HepG2 (cell line): ENCODE measurements around the gene CCDC93. TPM values are rescaled to one million over a fixed set of nuclear protein-coding genes. Genes with fewer than 3 reads are reported as not detected.

Experiments
- ATAC-seq: fragments of 200-7000 bp; cut with Tn5 transposase; 3 replicates; pipeline ENCODE4 v1.9.1; 2020; ENCODE audit warnings: mild to moderate bottlenecking, moderate library complexity
- BruUV-seq: library from RNA; stranded (reverse); fragments of 400-500 nt; replicated peaks from 2 replicates; lab custom pipeline; 2021; lab: Mats Ljungman, UMichigan
- CTCF ChIA-PET: fragments of 300-600 bp; formaldehyde crosslinking; extraction: SDS; loops from one replicate; lab custom pipeline; 2021; ENCODE audit warnings: low total read pairs, inconsistent platforms, low intra/inter-chr PET ratio; lab: Yijun Ruan, JAX
- POLR2A ChIA-PET: fragments of 350-600 bp; sonication (Branson Sonifier 250); formaldehyde crosslinking; loops from one replicate; lab custom pipeline; 2020; ENCODE audit warnings: antibody characterized with exemption, inconsistent platforms; lab: Yijun Ruan, JAX
- DNase-seq: peaks from one replicate; pipeline ENCODE4 v3.0.0-alpha.2; 2015; ENCODE audit warnings: low spot score
- FAIRE-seq: peaks from 3 replicates; lab custom pipeline; 2011; peaks lifted over from hg19 to GRCh38; lab: Jason Lieb, UNC
- H2AFZ ChIP-seq: one replicate; pipeline ENCODE4 v1.6.1; 2011; ENCODE audit warnings: low read length, inconsistent platforms
- H3K27ac ChIP-seq: fragments of 300-600 bp; 3 replicates; pipeline ENCODE4 v1.8.0; 2011; ENCODE audit warnings: mixed run types, mild to moderate bottlenecking, mixed read lengths, low read length, inconsistent platforms; ENCODE audit not compliant: insufficient read depth; ENCODE audit errors: extremely low read length
- H3K27me3 ChIP-seq, 2 experiments: fragments of 200-600 bp in 1 of 2; 2 replicates in 1 of 2; 3 replicates in 1 of 2; pipeline versions ENCODE4 v1.6.0 to v1.8.0; 2011; ENCODE audit warnings: low read length in 2 of 2, mild to moderate bottlenecking in 2 of 2, moderate library complexity in 2 of 2, inconsistent platforms in 1 of 2; ENCODE audit not compliant: insufficient read depth in 2 of 2, control insufficient read depth in 1 of 2
- H3K36me3 ChIP-seq, 2 experiments: fragments of 200-600 bp in 1 of 2; replicated peaks in 1 of 2; 2 replicates in 1 of 2; 3 replicates in 1 of 2; pipeline versions ENCODE4 v1.5.1 to v1.8.0; 2011; ENCODE audit warnings: low read length in 2 of 2, inconsistent platforms in 1 of 2; ENCODE audit not compliant: insufficient read depth in 2 of 2, control insufficient read depth in 1 of 2
- H3K4me1 ChIP-seq: 2 replicates; pipeline ENCODE4 v1.5.1; 2012; ENCODE audit warnings: low read length, inconsistent platforms; ENCODE audit not compliant: insufficient read depth
- H3K4me2 ChIP-seq: 2 replicates; pipeline ENCODE4 v1.6.0; 2011; ENCODE audit warnings: low read depth, low read length, inconsistent platforms
- H3K4me3 ChIP-seq, 3 experiments: fragments of 200-600 bp in 1 of 3; sonication (generic), shearing (Covaris generic) in 1 of 3; replicated peaks in 1 of 3; 2 replicates each; pipeline ENCODE4 v1.5.1; 2011 to 2016; ENCODE audit warnings: low read length in 3 of 3, inconsistent platforms in 2 of 3, low read depth in 2 of 3, mild to moderate bottlenecking in 2 of 3, control low read depth in 1 of 3, mixed read lengths in 1 of 3; ENCODE audit not compliant: insufficient read depth in 1 of 3
- H3K79me2 ChIP-seq: one replicate; pipeline ENCODE4 v1.6.1; 2011; ENCODE audit warnings: low read length, inconsistent platforms; ENCODE audit not compliant: insufficient read depth
- H3K9ac ChIP-seq: 2 replicates; pipeline ENCODE4 v1.6.0; 2011; ENCODE audit warnings: mild to moderate bottlenecking, low read depth, low read length, inconsistent platforms; ENCODE audit not compliant: insufficient read depth
- H3K9me3 ChIP-seq: 2 replicates; pipeline ENCODE4 v1.5.1; 2012; ENCODE audit warnings: mild to moderate bottlenecking, low read length
- H4K20me1 ChIP-seq: 2 replicates; pipeline ENCODE4 v1.6.0; 2011; ENCODE audit warnings: inconsistent platforms, mild to moderate bottlenecking, low read length, moderate library complexity; ENCODE audit not compliant: insufficient read depth
- HIC2 ChIP-seq: sonication (generic); formaldehyde crosslinking; IDR thresholded peaks from 2 replicates; pipeline ENCODE4 v1.9.0; 2022; ENCODE audit warnings: low read depth, missing genetic modification reagents
- JUNB ChIP-seq: sonication (generic); formaldehyde crosslinking; IDR thresholded peaks from 2 replicates; pipeline ENCODE4 v1.8.0; 2022; ENCODE audit warnings: missing genetic modification reagents, mild to moderate bottlenecking, borderline replicate concordance
- MAZ ChIP-seq, 2 experiments: sonication (generic) in 1 of 2; formaldehyde crosslinking in 1 of 2; IDR thresholded peaks; 2 replicates each; pipeline versions ENCODE4 v1.5.0 to v1.6.1; 2012 to 2020; ENCODE audit warnings: low read depth in 2 of 2, mild to moderate bottlenecking in 2 of 2, borderline replicate concordance in 1 of 2, improper control_type of control experiment in 1 of 2, low read length in 1 of 2, missing genetic modification reagents in 1 of 2, moderate library complexity in 1 of 2
- MLXIP ChIP-seq: sonication (generic); formaldehyde crosslinking; IDR thresholded peaks from 2 replicates; pipeline ENCODE4 v1.9.0; 2021; ENCODE audit warnings: missing genetic modification reagents, borderline replicate concordance
- ZBTB7A ChIP-seq: sonication (generic); formaldehyde crosslinking; IDR thresholded peaks from 2 replicates; pipeline ENCODE4 v1.8.0; 2022; ENCODE audit warnings: mild to moderate bottlenecking, missing genetic modification reagents
- ZNF326 ChIP-seq: sonication (generic); formaldehyde crosslinking; IDR thresholded peaks from 2 replicates; pipeline ENCODE4 v1.4.0; 2020; ENCODE audit warnings: missing genetic modification reagents, borderline replicate concordance
- ZNF362 ChIP-seq: sonication (generic); formaldehyde crosslinking; IDR thresholded peaks from 2 replicates; pipeline ENCODE4 v1.4.0; 2020; ENCODE audit warnings: missing genetic modification reagents, mild to moderate bottlenecking, borderline replicate concordance
- ZNF577 ChIP-seq: sonication (generic); formaldehyde crosslinking; IDR thresholded peaks from 2 replicates; pipeline ENCODE4 v1.4.0; 2020; ENCODE audit warnings: mild to moderate bottlenecking, low read depth, missing genetic modification reagents, borderline replicate concordance
- ZSCAN5A ChIP-seq: sonication (generic); formaldehyde crosslinking; IDR thresholded peaks from 2 replicates; pipeline ENCODE4 v1.8.0; 2022; ENCODE audit warnings: mild to moderate bottlenecking, missing genetic modification reagents, borderline replicate concordance
- WGBS: methylation state at CpG from one replicate; pipeline ENCODE4 v1.1.6; 2017; ENCODE audit warnings: low lambda C conversion rate; 5-methylcytosine and 5-hydroxymethylcytosine counted together
- in situ Hi-C: cut with HindIII; loops from 2 replicates; pipeline ENCODE4 v1.10.0; 2017; ENCODE audit warnings: low pct_unique_long_range_greater_than_20kb; ENCODE audit not compliant: extremely low pct_ligation_motif_present
- intact Hi-C: fragments of 100-400 bp; cut with micrococcal nuclease; formaldehyde crosslinking; loops from one replicate; pipeline ENCODE4 v1.10.0; 2022; ENCODE audit not compliant: unreplicated experiment
- polyA plus RNA-seq, 8 experiments: library from polyadenylated mRNA; depleted of rRNA in 3 of 8; stranded (reverse) in 7 of 8; unstranded in 1 of 8; fragments of >200 nt; fragmentation: Illumina TruSeq in 4 of 8; extraction: Trizol in 4 of 8; gene quantifications; 2 replicates each; pipeline versions ENCODE4 v1.2.1 to v1.2.3, GENCODE V29; 2011 to 2016; ENCODE audit warnings: low read depth in 4 of 8, missing spikeins in 1 of 8, mixed read lengths in 1 of 8; ENCODE audit not compliant: insufficient read depth in 1 of 8
- total RNA-seq, 5 experiments: library from RNA; depleted of rRNA; stranded (reverse); fragments of >200 nt; fragmentation: Illumina TruSeq; extraction: Trizol; gene quantifications; 2 replicates each; pipeline ENCODE4 v1.2.3, GENCODE V29; 2016; ENCODE audit warnings: low read depth in 1 of 5

Gene CCDC93
- total and polyA plus RNA-seq, 2 of the 13 experiments (the other 11 are each of a cell fraction or from before 2014, with no cell fraction given) = 37.2 to 53.2 TPM

- TF ChIP-seq ZNF362 (CRISPR knock-in tag) = no peak
These were observed 69.1 kb downstream of the CCDC93 start (continued) for GRCh38 chr2:117944816-117945215.

- no TSS peak for BruUV-seq
- intact Hi-C loops = no loop called here
- Histone ChIP-seq H3K27ac (no peak overlapping the region), H3K36me3 (peaks cover 41 to 94% of the 10 kb centered on the region in 2 experiments), H3K4me3 (no peak overlapping the region), H2AFZ (no peak overlapping the region), H3K4me1 (no peaks in the 10 kb centered on the region), H4K20me1 (no peaks in the 10 kb centered on the region), H3K4me2 (no peak overlapping the region), H3K9ac (no peak overlapping the region), H3K27me3 (no peaks in the 10 kb centered on the region), H3K9me3 (no peaks in the 10 kb centered on the region), H3K79me2 (no peaks in the 10 kb centered on the region)
- TF ChIP-seq ZSCAN5A (no peak), ZBTB7A (no peak), ZNF577 (CRISPR knock-in tag) (no peak), JUNB (no peak), HIC2 (CRISPR knock-in tag) (no peak), MLXIP (CRISPR knock-in tag) (no peak), MAZ (IDR thresholded peaks at IDR 0.05; ENCODE audit: borderline replicate concordance, low read depth, low read length) (no peak), MAZ (CRISPR knock-in tag; IDR thresholded peaks at IDR 0.05; ENCODE audit: low read depth) (no peak), ZNF326 (CRISPR knock-in tag) (no peak)
- FAIRE-seq = no peak
- no peak for DNase-seq
- ChIA-PET CTCF (no interaction called here), POLR2A (no interaction called here)
- no peak for ATAC-seq
- WGBS = 95% methylated on average over 3 of the region's 3 CpGs
- in situ Hi-C loops = no loop called here
These were observed 70.7 kb downstream of the CCDC93 start for GRCh38 chr2:117943013-117943672.
